Mesothelial cell of epicardium (in vitro differentiated cells): ENCODE results near the gene INCENP. TPM values are rescaled to one million over a fixed set of nuclear protein-coding genes. Genes with fewer than 3 reads are reported as not detected.

Experiments
- DNase-seq, 2 experiments: peaks; one replicate each; pipeline ENCODE4 v3.0.0; 2021; ENCODE audit warnings: low spot score in 2 of 2; ENCODE audit not compliant: unreplicated experiment in 2 of 2
- H3K27ac Mint-ChIP-seq: 2 replicates; pipeline ENCODE4 v1.8.0; 2021; ENCODE audit warnings: mixed read lengths
- H3K27me3 Mint-ChIP-seq: 2 replicates; pipeline ENCODE4 v1.8.0; 2021; ENCODE audit warnings: low read depth, mixed read lengths
- H3K36me3 Mint-ChIP-seq: 2 replicates; pipeline ENCODE4 v1.8.0; 2021; ENCODE audit warnings: mixed read lengths
- H3K4me1 Mint-ChIP-seq: 2 replicates; pipeline ENCODE4 v1.8.0; 2021; ENCODE audit warnings: mixed read lengths
- H3K4me3 Mint-ChIP-seq: 2 replicates; pipeline ENCODE4 v1.8.0; 2021; ENCODE audit warnings: mild to moderate bottlenecking, moderate library complexity, mixed read lengths
- H3K9me3 Mint-ChIP-seq: 2 replicates; pipeline ENCODE4 v1.8.0; 2021; ENCODE audit warnings: mixed read lengths
- total RNA-seq: library from RNA; stranded (reverse); gene quantifications from 3 replicates; pipeline ENCODE4 v1.2.1, GENCODE V29; 2021
- TF ChIP-seq, protein P1 (sequence below): fragments of 200-600 bp; sonication (generic); IDR thresholded peaks from one replicate; pipeline ENCODE4 v1.5.0; 2021; ENCODE audit warnings: antibody characterized with exemption; ENCODE audit not compliant: unreplicated experiment

The INCENP gene
- total RNA-seq, 1 donor from 2014 or later: 50.9 TPM

DNA sequence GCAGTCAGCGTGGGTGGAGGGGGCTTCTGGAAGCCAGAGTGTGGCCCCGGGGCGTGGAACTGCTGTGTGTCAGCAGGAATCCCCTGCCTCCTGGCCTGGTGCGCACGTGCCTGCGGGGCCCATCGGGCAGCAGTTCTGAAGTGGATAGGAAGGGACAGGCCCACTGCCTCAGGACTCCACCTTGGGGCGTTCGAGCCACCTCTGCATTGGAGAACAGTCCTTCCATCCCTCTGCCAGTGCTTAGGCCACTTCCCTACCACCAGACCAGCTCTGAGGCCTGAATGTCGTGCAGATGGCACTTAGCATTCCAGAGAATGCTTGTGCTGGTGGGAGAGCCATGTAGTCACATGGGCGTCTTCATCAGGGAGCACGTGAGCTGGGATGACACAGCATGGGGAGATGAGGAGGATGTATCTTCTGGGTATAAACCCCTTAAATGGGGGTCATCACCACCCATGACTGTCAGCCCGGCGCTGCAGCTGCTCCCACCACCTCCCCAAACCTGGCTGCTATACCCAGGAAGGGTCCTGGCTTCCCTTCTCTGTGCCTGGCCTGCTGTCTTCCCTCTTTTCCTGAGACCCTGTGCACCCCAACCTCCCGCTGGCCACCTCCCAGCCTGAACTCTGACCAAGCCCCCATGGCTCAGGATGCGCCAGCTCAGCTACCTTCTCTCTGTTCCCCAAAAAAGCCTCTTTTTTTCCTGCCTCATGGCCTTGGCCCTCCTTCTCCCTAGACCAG is 9.7 kb downstream of the INCENP start:
- Mint-ChIP-seq H3K36me3 (peaks cover 13% of the 10 kb centered on the region), H3K4me3 (no peak overlapping the region), H3K4me1 (no peaks in the 10 kb centered on the region), H3K27ac (no peak overlapping the region), H3K9me3 (no peaks in the 10 kb centered on the region), H3K27me3 (no peaks in the 10 kb centered on the region)
- no peak for DNase-seq
- TF ChIP-seq, protein P1, sequence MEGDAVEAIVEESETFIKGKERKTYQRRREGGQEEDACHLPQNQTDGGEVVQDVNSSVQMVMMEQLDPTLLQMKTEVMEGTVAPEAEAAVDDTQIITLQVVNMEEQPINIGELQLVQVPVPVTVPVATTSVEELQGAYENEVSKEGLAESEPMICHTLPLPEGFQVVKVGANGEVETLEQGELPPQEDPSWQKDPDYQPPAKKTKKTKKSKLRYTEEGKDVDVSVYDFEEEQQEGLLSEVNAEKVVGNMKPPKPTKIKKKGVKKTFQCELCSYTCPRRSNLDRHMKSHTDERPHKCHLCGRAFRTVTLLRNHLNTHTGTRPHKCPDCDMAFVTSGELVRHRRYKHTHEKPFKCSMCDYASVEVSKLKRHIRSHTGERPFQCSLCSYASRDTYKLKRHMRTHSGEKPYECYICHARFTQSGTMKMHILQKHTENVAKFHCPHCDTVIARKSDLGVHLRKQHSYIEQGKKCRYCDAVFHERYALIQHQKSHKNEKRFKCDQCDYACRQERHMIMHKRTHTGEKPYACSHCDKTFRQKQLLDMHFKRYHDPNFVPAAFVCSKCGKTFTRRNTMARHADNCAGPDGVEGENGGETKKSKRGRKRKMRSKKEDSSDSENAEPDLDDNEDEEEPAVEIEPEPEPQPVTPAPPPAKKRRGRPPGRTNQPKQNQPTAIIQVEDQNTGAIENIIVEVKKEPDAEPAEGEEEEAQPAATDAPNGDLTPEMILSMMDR: no peak

DNA sequence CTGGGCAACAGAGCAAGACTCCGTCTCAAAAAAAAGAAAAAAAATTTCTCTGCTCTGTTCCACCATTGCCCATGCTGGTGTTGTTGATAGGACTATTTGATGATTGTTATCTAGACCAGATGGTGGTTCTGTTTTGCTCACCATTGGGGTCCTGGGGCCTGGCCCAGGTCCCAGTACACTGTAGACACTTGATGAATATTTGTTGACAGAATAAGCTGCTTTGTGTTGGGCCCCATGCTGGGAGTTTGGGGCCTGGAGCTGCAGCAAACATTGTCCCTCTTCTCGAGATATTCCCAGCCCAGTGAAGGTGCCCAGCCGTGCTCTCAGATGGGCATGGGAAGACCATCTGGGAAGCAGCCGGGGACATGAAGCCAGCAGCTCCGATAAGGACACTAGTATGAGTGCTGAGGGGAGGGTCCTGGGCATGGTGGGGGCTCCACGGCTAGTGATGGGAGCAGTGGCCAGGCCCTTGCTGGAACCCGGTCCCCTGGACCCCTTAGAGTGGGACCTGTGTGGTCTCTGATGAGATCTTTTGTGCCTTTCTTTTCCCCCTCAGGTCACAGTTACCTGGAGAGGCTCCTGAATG is 13.6 kb downstream of the INCENP start:
- Mint-ChIP-seq H3K36me3 (peaks cover 8% of the 10 kb centered on the region), H3K4me3 (no peak overlapping the region), H3K4me1 (no peaks in the 10 kb centered on the region), H3K27ac (no peak overlapping the region), H3K9me3 (no peaks in the 10 kb centered on the region), H3K27me3 (no peaks in the 10 kb centered on the region)
- TF ChIP-seq, protein P1: no peak
- no peak for DNase-seq

DNA sequence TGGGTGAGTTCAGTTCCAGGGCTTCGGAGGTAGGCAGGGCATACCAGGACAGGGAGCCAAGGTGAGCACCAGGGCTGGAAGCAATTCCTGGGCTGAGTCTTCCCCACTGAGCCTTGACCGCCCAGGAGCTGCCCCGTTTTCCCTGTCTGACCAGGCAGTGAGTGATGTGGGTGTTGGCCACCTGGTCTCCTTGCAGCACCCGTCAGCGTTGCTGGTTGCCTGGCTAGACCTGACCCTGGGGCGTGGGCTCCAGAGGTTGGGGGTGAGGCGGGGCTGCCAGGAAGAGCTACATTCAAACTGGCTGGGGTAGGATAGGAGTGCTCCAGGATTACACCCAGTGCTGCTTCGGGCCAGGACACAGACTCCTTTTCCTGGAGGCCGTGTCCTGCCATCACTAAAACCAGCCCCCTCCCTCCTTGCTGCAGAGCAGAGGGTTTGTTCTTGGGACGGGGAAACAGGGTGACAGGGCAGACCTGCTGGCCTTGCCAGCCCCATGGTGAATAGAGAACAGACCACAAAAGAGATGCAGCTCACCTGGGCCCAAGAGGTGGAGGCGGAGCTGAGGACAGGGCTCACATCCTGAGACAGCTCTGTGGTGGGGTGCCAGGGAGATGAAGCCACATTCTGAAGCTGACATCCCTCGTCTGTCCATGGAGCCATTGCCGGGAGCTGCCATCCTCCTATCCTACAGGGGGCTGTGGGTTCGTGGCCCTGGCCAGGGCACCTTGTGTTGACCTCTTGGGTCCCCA is 14.2 kb downstream of the INCENP start:
- H3K27ac Mint-ChIP-seq: no peak overlapping the region
- no peaks in the 10 kb centered on the region for H3K27me3 Mint-ChIP-seq
- no peaks in the 10 kb centered on the region for H3K4me1 Mint-ChIP-seq
- no peak overlapping the region for H3K4me3 Mint-ChIP-seq
- DNase-seq: no peak
- TF ChIP-seq, protein P1: no peak
- H3K9me3 Mint-ChIP-seq: no peaks in the 10 kb centered on the region
- peaks cover 12% of the 10 kb centered on the region for H3K36me3 Mint-ChIP-seq

DNA sequence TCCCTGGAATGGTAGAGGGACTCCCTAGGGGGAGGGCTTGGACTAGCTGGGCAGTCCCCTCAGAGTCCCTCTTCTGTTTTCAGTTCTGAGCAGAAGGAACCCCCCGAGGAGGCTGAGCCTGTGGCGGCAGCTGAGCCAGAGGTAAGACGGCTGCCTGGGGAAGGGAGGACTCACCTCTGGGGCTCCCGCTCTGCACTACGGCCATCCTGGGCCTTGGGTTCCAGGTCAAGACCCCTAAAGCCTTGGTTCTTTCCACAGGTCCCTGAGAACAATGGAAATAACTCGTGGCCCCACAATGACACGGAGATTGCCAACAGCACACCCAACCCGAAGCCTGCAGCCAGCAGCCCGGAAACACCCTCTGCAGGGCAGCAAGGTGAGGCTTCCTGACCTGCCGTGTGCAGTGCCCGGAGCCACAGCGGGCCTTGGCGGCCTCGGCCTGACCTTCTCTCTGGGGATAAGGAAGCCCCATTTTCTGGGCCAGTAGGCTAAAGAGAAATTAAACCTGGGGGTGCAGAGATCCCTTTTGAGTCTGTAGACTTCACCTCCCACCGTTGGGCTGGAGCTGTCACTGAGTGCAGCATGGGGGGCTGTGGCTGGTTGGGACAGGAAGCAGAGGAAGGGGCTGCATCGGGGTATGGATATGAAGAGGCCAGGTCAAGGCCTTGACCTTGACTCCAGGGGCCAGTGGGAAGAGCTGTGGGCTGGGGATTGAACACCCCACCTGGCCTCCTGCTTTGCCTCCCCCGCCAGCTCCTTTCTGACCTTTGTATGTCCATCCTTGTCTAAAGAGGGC is 15.0 kb downstream of the INCENP start:
- DNase-seq: no peak
- peaks cover 12% of the 10 kb centered on the region for H3K36me3 Mint-ChIP-seq
- H3K9me3 Mint-ChIP-seq: no peaks in the 10 kb centered on the region
- H3K27ac Mint-ChIP-seq: no peak overlapping the region
- no peaks in the 10 kb centered on the region for H3K27me3 Mint-ChIP-seq
- H3K4me1 Mint-ChIP-seq: no peaks in the 10 kb centered on the region
- TF ChIP-seq, protein P1: no peak
- H3K4me3 Mint-ChIP-seq: no peak overlapping the region

DNA sequence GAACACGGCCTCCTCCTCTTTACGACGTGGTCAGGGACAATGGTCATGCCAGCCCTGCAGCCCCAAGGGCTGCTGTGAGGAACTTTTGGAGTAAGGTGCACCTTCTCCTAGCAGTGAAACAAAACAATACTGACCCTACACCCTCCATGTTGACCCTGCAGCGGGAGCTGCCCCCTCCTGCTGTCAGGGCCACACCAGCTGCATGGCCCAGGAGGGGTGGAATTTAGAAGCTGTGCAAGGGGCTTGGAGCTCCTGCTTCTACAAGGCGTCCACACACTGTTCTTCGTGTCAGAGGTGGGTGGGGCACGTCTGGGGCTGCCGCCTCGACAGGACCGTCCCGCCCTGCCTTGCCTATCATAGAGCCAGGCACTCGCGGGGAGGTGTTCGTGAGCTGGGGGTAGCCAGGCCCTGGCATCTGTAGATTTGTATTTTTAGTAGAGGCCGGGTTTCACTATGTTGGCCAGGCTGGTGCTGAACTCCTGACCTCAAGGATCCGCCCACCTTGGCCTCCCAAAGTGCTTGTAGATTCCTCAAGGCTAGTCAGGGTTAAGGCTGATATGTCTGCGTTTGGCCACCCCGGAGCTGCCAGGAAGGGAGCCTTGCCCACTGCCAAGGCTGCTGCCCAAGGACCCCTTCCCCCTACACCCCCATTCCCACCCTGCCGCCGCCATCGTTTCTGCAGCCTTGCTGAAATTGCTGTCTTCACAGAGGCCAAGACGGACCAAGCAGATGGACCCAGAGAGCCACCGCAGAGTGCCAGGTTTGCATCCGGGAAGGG is 15.9 kb downstream of the INCENP start:
- TF ChIP-seq, protein P1: no peak
- Mint-ChIP-seq H3K9me3 (no peaks in the 10 kb centered on the region), H3K4me1 (no peaks in the 10 kb centered on the region), H3K27me3 (no peaks in the 10 kb centered on the region), H3K4me3 (no peak overlapping the region), H3K27ac (no peak overlapping the region), H3K36me3 (peaks cover 12% of the 10 kb centered on the region)
- no peak for DNase-seq
